GM12873 (cell line): ENCODE results near the gene C1QTNF2.

ENCODE experiments used
- TF ChIP-seq, protein P1 (sequence below): IDR thresholded peaks from 2 replicates; pipeline ENCODE4 v1.5.1; 2012; ENCODE audit warnings: low read depth, mild to moderate bottlenecking, moderate library complexity, low read length, control low read depth; ENCODE audit not compliant: insufficient read depth; ENCODE audit errors: missing control alignments

Gene C1QTNF2, protein sequence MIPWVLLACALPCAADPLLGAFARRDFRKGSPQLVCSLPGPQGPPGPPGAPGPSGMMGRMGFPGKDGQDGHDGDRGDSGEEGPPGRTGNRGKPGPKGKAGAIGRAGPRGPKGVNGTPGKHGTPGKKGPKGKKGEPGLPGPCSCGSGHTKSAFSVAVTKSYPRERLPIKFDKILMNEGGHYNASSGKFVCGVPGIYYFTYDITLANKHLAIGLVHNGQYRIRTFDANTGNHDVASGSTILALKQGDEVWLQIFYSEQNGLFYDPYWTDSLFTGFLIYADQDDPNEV

GRCh38 chr5:160369990-160370712 lies at the start of gene C1QTNF2:
Gene C1QTNF2, minus strand, starts transcription at chr5:160370626. Its CDS starts 15,615 bp downstream, at chr5:160355011.
- TF ChIP-seq, protein P1, sequence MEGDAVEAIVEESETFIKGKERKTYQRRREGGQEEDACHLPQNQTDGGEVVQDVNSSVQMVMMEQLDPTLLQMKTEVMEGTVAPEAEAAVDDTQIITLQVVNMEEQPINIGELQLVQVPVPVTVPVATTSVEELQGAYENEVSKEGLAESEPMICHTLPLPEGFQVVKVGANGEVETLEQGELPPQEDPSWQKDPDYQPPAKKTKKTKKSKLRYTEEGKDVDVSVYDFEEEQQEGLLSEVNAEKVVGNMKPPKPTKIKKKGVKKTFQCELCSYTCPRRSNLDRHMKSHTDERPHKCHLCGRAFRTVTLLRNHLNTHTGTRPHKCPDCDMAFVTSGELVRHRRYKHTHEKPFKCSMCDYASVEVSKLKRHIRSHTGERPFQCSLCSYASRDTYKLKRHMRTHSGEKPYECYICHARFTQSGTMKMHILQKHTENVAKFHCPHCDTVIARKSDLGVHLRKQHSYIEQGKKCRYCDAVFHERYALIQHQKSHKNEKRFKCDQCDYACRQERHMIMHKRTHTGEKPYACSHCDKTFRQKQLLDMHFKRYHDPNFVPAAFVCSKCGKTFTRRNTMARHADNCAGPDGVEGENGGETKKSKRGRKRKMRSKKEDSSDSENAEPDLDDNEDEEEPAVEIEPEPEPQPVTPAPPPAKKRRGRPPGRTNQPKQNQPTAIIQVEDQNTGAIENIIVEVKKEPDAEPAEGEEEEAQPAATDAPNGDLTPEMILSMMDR, result no peak

GRCh38 chr5:160420331-160420610 lies 49.8 kb upstream of the C1QTNF2 start:
- TF ChIP-seq, protein P1, result no peak

- TF ChIP-seq, protein P1, result no peak
Measured at GRCh38 chr5:160419458-160420330, 49.3 kb upstream of the C1QTNF2 start.

- TF ChIP-seq, protein P1, result no peak
Measured at GRCh38 chr5:160418561-160419457, 48.4 kb upstream of the C1QTNF2 start, which contains the start of gene SLU7. Gene SLU7, minus strand, starts transcription at chr5:160419081. Its CDS starts 3,787 bp downstream, at chr5:160415294.

DNA sequence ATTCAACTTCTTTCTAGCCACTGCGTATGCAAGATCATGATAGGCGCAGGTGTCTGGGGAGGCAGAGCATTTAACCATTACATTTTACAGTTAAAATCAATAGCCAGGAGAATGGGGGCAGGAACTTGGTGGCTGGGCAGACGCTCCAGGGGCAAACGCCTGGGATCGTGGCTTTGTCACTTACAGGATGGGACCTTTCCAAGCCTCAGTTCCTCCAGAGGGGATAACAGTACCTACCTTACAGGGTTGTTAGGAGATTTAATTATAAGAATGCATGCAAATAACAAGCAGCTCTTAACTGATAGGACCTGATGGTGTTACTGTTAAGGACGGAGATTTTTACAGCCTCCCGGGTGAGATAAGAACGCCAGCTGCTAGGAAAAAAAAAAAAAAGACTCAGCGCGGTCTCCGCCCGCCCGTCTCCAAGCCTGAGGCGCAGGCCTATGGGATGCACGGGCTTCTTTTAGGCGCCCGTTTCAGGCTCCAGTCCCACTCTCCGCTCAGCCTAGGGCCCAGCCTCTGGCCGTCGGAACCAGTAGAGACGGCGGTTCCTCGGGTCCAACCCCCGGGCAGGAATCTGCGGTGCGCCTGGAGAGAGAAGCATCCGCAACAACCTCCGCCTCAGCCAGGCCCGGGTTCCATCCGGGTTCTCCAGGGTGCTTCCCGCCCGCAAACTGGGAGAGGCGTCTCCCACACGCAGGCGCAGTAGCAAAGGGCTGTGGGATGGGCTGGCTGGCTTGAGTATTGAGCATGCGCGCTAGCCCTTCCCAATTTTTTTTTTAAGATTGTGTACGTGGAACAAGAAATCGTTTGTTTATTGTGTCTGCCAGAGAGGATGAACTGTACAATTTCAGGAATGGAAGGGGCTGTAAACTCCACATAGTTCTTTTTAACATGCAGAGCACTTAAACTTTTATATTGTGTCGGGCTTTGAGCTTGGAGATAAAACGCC lies 29.3 kb upstream of the C1QTNF2 start, which contains the start of gene FAM200C:
Gene FAM200C, minus strand, starts transcription at position 653 of the 952 bp plus-strand sequence. CDS start 4,564 bp downstream, outside the sequence.
- TF ChIP-seq, protein P1, result no peak

DNA sequence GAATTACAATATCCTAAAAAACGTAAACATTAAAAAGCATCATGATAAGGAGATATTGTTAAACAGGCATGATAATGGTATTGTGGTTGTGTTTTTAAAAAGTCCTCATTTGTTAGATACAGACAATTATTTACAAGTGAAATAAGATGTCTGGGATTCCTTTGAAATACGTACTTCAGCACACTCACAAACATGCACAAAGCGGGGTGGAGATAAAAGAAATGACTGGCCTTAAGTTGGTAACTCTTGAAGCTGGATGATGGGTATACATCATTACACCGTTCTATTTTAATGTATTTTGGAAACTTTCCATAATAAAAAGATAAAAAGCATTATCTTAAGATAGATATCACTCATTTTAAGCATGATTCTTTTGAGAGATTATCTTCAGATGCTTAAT lies 28.4 kb upstream of the C1QTNF2 start:
- TF ChIP-seq, protein P1, result no peak
